ENCODE results near the gene NUDT3.

Gene NUDT3

GRCh38 chr6:34239893-34240292 lies 152.6 kb downstream of the NUDT3 start:
- Histone ChIP-seq H3K36me3 (ENCODE audit: insufficient read depth, insufficient read length, low read length) (peaks cover 63% of the 10 kb centered on the region), H3K9me3 (ENCODE audit: insufficient read depth, low read length) (no peaks in the 10 kb centered on the region), H3K27me3 (ENCODE audit: insufficient read depth, insufficient read length) (no peaks in the 10 kb centered on the region), H3K4me1 (ENCODE audit: insufficient read depth, insufficient read length) (peaks cover 13% of the 10 kb centered on the region), H3K4me3 (ENCODE audit: insufficient read length, low read depth) (peak overlapping the region; percentile 25), H3K9ac (ENCODE audit: insufficient read length, low read depth) (peak overlapping the region; percentile 95)
- DNase-seq (ENCODE audit: low read depth, low spot score), result no peak
- TF ChIP-seq ZNF274 (IDR thresholded peaks at IDR 0.05; ENCODE audit: low read depth, low read length) (no peak), YY1 (IDR thresholded peaks at IDR 0.05; ENCODE audit: insufficient read depth, insufficient read length) (no peak), SUZ12 (IDR thresholded peaks at IDR 0.05; ENCODE audit: extremely low read depth, insufficient read depth, insufficient read length) (no peak)

- Histone ChIP-seq H3K4me3 (ENCODE audit: insufficient read length, low read depth) (peak overlapping the region; percentile 80), H3K27me3 (ENCODE audit: insufficient read depth, insufficient read length) (no peaks in the 10 kb centered on the region), H3K9ac (ENCODE audit: insufficient read length, low read depth) (peak overlapping the region; percentile 95), H3K36me3 (ENCODE audit: insufficient read depth, insufficient read length, low read length) (peaks cover 63% of the 10 kb centered on the region), H3K9me3 (ENCODE audit: insufficient read depth, low read length) (no peaks in the 10 kb centered on the region), H3K4me1 (ENCODE audit: insufficient read depth, insufficient read length) (peaks cover 13% of the 10 kb centered on the region)
- TF ChIP-seq ZNF274 (IDR thresholded peaks at IDR 0.05; ENCODE audit: low read depth, low read length) (no peak), SUZ12 (IDR thresholded peaks at IDR 0.05; ENCODE audit: extremely low read depth, insufficient read depth, insufficient read length) (no peak), YY1 (IDR thresholded peaks at IDR 0.05; ENCODE audit: insufficient read depth, insufficient read length) (no peak)
- DNase-seq (ENCODE audit: low read depth, low spot score), result no peak
These were observed 153.0 kb downstream of the NUDT3 start for GRCh38 chr6:34239500-34239825.

- no peak for DNase-seq (ENCODE audit: low read depth, low spot score)
- Histone ChIP-seq H3K27me3 (ENCODE audit: insufficient read depth, insufficient read length) (no peaks in the 10 kb centered on the region), H3K4me3 (ENCODE audit: insufficient read length, low read depth) (peak overlapping the region; percentile 80), H3K36me3 (ENCODE audit: insufficient read depth, insufficient read length, low read length) (peaks cover 63% of the 10 kb centered on the region), H3K9me3 (ENCODE audit: insufficient read depth, low read length) (no peaks in the 10 kb centered on the region), H3K9ac (ENCODE audit: insufficient read length, low read depth) (peak overlapping the region; percentile 95), H3K4me1 (ENCODE audit: insufficient read depth, insufficient read length) (peaks cover 16% of the 10 kb centered on the region)
- TF ChIP-seq ZNF274 (IDR thresholded peaks at IDR 0.05; ENCODE audit: low read depth, low read length), result no peak
- no peak for TF ChIP-seq YY1 (IDR thresholded peaks at IDR 0.05; ENCODE audit: insufficient read depth, insufficient read length)
These were observed 153.6 kb downstream of the NUDT3 start for GRCh38 chr6:34238585-34239499.

GRCh38 chr6:34237722-34238584 lies 154.5 kb downstream of the NUDT3 start:
- peak overlapping the region; percentile 80 for H3K4me3 ChIP-seq (ENCODE audit: insufficient read length, low read depth)
- no peaks in the 10 kb centered on the region for H3K9me3 ChIP-seq (ENCODE audit: insufficient read depth, low read length)
- TF ChIP-seq SUZ12 (IDR thresholded peaks at IDR 0.05; ENCODE audit: extremely low read depth, insufficient read depth, insufficient read length), result no peak
- no peak for TF ChIP-seq ZNF274 (IDR thresholded peaks at IDR 0.05; ENCODE audit: low read depth, low read length)
- TF ChIP-seq YY1 (IDR thresholded peaks at IDR 0.05; ENCODE audit: insufficient read depth, insufficient read length), result no peak
- H3K9ac ChIP-seq (ENCODE audit: insufficient read length, low read depth), result peak overlapping the region; percentile 95
- peaks cover 54% of the 10 kb centered on the region for H3K36me3 ChIP-seq (ENCODE audit: insufficient read depth, insufficient read length, low read length)
- peaks cover 15% of the 10 kb centered on the region for H3K4me1 ChIP-seq (ENCODE audit: insufficient read depth, insufficient read length)
- H3K27me3 ChIP-seq (ENCODE audit: insufficient read depth, insufficient read length), result no peaks in the 10 kb centered on the region
- DNase-seq (ENCODE audit: low read depth, low spot score), result no peak

- Histone ChIP-seq H3K9ac (ENCODE audit: insufficient read length, low read depth) (peak overlapping the region; percentile 95), H3K27me3 (ENCODE audit: insufficient read depth, insufficient read length) (no peaks in the 10 kb centered on the region), H3K36me3 (ENCODE audit: insufficient read depth, insufficient read length, low read length) (peaks cover 48% of the 10 kb centered on the region), H3K9me3 (ENCODE audit: insufficient read depth, low read length) (no peaks in the 10 kb centered on the region), H3K4me3 (ENCODE audit: insufficient read length, low read depth) (peak overlapping the region; percentile 91), H3K4me1 (ENCODE audit: insufficient read depth, insufficient read length) (peaks cover 15% of the 10 kb centered on the region)
- DNase-seq (ENCODE audit: low read depth, low spot score), result no peak
- TF ChIP-seq SUZ12 (IDR thresholded peaks at IDR 0.05; ENCODE audit: extremely low read depth, insufficient read depth, insufficient read length) (no peak), YY1 (IDR thresholded peaks at IDR 0.05; ENCODE audit: insufficient read depth, insufficient read length) (no peak)
These were observed 155.2 kb downstream of the NUDT3 start for GRCh38 chr6:34237316-34237721.

GRCh38 chr6:34236443-34237315 lies 155.8 kb downstream of the NUDT3 start, which contains the start of gene HMGA1:
Gene HMGA1, plus strand, starts transcription at chr6:34236873. Its CDS starts 3,908 bp downstream, at chr6:34240781.
- Histone ChIP-seq H3K4me1 (ENCODE audit: insufficient read depth, insufficient read length) (peaks cover 14% of the 10 kb centered on the region), H3K9ac (ENCODE audit: insufficient read length, low read depth) (peak within 1 kb of the TSS; percentile 97), H3K36me3 (ENCODE audit: insufficient read depth, insufficient read length, low read length) (peaks cover 41% of the 10 kb centered on the region), H3K27me3 (ENCODE audit: insufficient read depth, insufficient read length) (no peaks in the 10 kb centered on the region), H3K4me3 (ENCODE audit: insufficient read length, low read depth) (peak within 1 kb of the TSS; percentile 91), H3K9me3 (ENCODE audit: insufficient read depth, low read length) (no peaks in the 10 kb centered on the region)
- TF ChIP-seq ZNF274 (IDR thresholded peaks at IDR 0.05; ENCODE audit: low read depth, low read length) (no peak), SUZ12 (IDR thresholded peaks at IDR 0.05; ENCODE audit: extremely low read depth, insufficient read depth, insufficient read length) (no peak), YY1 (IDR thresholded peaks at IDR 0.05; ENCODE audit: insufficient read depth, insufficient read length) (no peak)
- no peak for DNase-seq (ENCODE audit: low read depth, low spot score)
